Mucosa of descending colon (tissue), 3 donors: ENCODE results near the gene TRHDE. TPM values are rescaled to one million over a fixed set of nuclear protein-coding genes. Genes with fewer than 3 reads are reported as not detected.
A peak's percentile ranks its signal among the peaks of the same experiment; 100 is the strongest.

Experiments used
- ATAC-seq: fragments of 200-7000 bp; cut with Tn5 transposase; one replicate; pipeline ENCODE4 v1.9.1; 2020; ENCODE audit warnings: mild to moderate bottlenecking, moderate library complexity
- DNase-seq, 3 donors: peaks; one replicate each; pipeline ENCODE4 v3.0.0-alpha.2; 2020
- H3K36me3 ChIP-seq: fragments of 200-600 bp; one replicate; pipeline ENCODE4 v1.8.0; 2021; ENCODE audit warnings: low read depth, mild to moderate bottlenecking
- H3K4me1 ChIP-seq: fragments of 200-600 bp; one replicate; pipeline ENCODE4 v1.8.0; 2021; ENCODE audit warnings: low read depth, mild to moderate bottlenecking
- H3K4me3 ChIP-seq: fragments of 200-600 bp; one replicate; pipeline ENCODE4 v1.8.0; 2021; ENCODE audit warnings: mild to moderate bottlenecking
- H3K9me3 ChIP-seq: fragments of 200-600 bp; one replicate; pipeline ENCODE4 v1.8.0; 2021; ENCODE audit warnings: mild to moderate bottlenecking
- CTCF ChIP-seq: fragments of 200-600 bp; IDR thresholded peaks from one replicate; pipeline ENCODE4 v1.8.0; 2022; ENCODE audit warnings: antibody characterized with exemption, mild to moderate bottlenecking
- intact Hi-C, 2 donors: fragments of 100-400 bp; cut with DNase I in 1 of 2; cut with micrococcal nuclease in 1 of 2; formaldehyde crosslinking; loops; one replicate each; pipeline versions ENCODE4 v1.11.0 to v1.11.1; 2022; cut with DNase I, micrococcal nuclease
- total RNA-seq, 3 donors: library from RNA; stranded (reverse); fragmentation: NEBNext Ultra II Directional in 2 of 3; extraction: Animal tissue kit (Norgen Biotek cat#: 25700) in 2 of 3; gene quantifications; one replicate each; pipeline versions ENCODE4 v1.2.1 to v1.2.4, GENCODE V29; 2021 to 2023
- donor health status: DM: no; HTN: no; CAD: no; lungs with moderate emphysema.
- donor health status: DM: no; HTN: no; CAD: no.
- donor health status: DM: no; HTN: yes; CAD: no.

Gene TRHDE
- total RNA-seq, 3 donors from 2014 or later, result 4.7 to 11.2 (median 6.2) TPM

DNA sequence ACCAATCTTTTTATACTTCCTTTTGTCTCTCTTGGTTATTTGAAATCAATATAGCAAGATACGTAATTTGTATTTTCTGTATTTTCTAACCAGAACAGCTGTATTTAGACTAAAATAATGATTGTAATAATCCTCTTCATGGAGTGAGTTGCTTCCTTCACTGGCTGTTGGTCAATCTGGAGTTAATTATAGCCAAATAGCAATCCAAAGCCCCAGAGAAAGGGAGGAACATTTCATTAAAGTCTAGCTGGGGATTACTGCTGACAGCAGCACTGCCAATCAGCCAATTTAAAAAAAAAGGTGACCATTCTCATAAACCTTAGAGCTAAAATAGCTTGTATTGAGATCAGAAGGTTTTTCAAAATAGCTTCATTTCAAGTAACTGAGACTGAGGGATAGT, 118.0 kb downstream of the TRHDE start:
- no peak for TF ChIP-seq CTCF
- intact Hi-C loops, result no loop called here
- no peaks in the 10 kb centered on the region for H3K36me3 ChIP-seq
- no peaks in the 10 kb centered on the region for H3K4me1 ChIP-seq
- no peak for ATAC-seq
- no peak overlapping the region for H3K4me3 ChIP-seq
- DNase-seq, result no peak
- H3K9me3 ChIP-seq, result no peaks in the 10 kb centered on the region

DNA sequence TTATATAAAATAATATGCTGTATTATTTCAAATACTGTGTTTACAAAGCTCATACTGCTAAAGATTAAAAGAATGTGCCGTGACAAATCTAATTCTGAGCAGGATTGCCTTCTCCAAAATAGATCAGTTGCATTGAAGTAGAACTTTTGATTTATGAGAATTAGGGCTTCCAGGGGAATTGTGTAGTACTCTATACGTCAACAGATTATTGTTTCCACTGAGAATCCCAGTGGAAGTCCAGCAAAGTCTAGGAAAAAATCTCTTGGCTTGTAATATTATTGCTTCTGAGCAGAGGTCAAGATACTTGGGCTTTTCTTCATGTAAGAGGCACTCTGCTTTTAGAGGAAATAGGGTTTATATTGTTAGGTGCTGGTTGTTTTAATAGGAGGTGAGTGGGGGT, 133.9 kb downstream of the TRHDE start:
- H3K36me3 ChIP-seq, result no peaks in the 10 kb centered on the region
- H3K4me3 ChIP-seq, result no peak overlapping the region
- intact Hi-C loops, result no loop called here
- ATAC-seq (no peak), DNase-seq (no peak)
- TF ChIP-seq CTCF, result no peak
- no peaks in the 10 kb centered on the region for H3K9me3 ChIP-seq
- H3K4me1 ChIP-seq, result no peaks in the 10 kb centered on the region

DNA sequence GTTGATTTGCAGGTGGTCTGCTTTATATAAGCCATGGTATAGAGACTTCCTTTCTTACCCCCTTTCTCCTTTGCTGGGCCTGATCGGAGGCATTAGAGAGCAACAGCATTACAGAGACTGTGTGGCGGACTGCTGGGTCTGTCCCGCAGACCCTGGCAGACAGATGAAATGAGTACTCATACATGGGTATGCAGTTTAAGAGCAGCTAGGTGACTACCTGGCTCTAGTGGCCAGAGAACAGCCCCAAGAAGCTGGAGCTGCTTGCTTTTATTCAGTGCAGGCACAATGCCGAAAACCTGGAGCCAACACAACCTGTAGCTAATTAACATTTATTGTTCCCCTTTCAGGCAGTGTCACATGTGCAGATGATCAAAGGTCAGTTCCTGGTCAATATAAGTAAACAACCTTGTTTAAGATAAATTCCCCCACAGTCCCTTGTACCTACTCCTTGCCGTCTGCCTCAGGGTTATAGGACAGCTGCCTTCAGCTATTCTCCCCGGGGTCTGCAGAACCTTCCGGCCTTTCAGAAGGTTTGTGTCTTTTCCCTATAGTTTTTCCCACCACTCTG, 160.0 kb downstream of the TRHDE start:
- peak; percentile 94 for ATAC-seq
- intact Hi-C loops, result no loop called here
- Histone ChIP-seq H3K36me3 (no peaks in the 10 kb centered on the region), H3K4me1 (peaks cover 9% of the 10 kb centered on the region), H3K4me3 (no peak overlapping the region), H3K9me3 (no peaks in the 10 kb centered on the region)
- peak in 2 of 3 donors; percentile 46 to 78 for DNase-seq
- no peak for TF ChIP-seq CTCF

GRCh38 chr12:72433298-72433697, 161.1 kb downstream of the TRHDE start:
- Histone ChIP-seq H3K36me3 (no peaks in the 10 kb centered on the region), H3K4me1 (peaks cover 9% of the 10 kb centered on the region), H3K9me3 (no peaks in the 10 kb centered on the region), H3K4me3 (no peak overlapping the region)
- no peak for TF ChIP-seq CTCF
- DNase-seq (peak in 1 of 3 donors; percentile 32), ATAC-seq (peak; percentile 75)
- intact Hi-C loops, result no loop called here

GRCh38 chr12:72434999-72435398, 162.8 kb downstream of the TRHDE start:
- DNase-seq, result no peak
- Histone ChIP-seq H3K9me3 (no peaks in the 10 kb centered on the region), H3K4me3 (no peak overlapping the region), H3K36me3 (no peaks in the 10 kb centered on the region), H3K4me1 (peaks cover 9% of the 10 kb centered on the region)
- intact Hi-C loops, result no loop called here
- ATAC-seq, result no peak
- no peak for TF ChIP-seq CTCF

- no peak for DNase-seq
- no peak for TF ChIP-seq CTCF
- Histone ChIP-seq H3K36me3 (no peaks in the 10 kb centered on the region), H3K4me3 (no peak overlapping the region), H3K4me1 (no peaks in the 10 kb centered on the region), H3K9me3 (no peaks in the 10 kb centered on the region)
- intact Hi-C loops, result no loop called here
- no peak for ATAC-seq
Observed at GRCh38 chr12:72442217-72442616, 170.0 kb downstream of the TRHDE start.
